Activated gamma-delta T cell (primary cell): ENCODE results near the gene ATP6V0A1.

Source experiments
- DNase-seq: peaks from one replicate; lab custom pipeline; 2025; lab: John Stamatoyannopoulos, UW

ATP6V0A1 gene

DNA sequence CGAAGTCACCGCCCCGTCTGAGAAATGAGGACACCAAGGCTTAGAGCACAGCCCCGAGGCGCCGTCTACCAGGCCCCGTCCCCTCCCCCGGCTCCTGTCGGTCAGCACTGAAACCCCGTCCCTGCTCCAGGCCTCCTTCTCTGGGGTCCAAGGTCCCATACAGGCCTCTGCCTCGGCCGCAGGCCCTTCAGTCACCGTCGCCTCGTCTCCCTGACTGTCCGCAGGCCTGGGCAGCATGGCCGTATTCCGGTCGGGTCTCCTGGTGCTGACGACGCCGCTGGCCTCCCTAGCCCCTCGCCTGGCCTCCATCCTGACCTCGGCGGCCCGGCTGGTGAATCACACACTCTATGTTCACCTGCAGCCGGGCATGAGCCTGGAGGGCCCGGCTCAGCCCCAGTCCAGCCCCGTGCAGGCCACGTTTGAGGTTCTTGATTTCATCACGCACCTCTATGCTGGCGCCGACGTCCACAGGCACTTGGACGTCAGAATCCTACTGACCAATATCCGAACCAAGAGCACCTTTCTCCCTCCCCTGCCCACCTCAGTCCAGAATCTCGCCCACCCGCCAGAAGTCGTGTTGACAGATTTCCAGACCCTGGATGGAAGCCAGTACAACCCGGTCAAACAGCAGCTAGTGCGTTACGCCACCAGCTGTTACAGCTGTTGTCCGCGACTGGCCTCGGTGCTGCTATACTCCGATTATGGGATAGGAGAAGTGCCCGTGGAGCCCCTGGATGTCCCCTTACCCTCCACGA is 103.9 kb downstream of the ATP6V0A1 start:
- DNase-seq, result no peak

- no peak for DNase-seq
Observed at GRCh38 chr17:42563143-42563509, 104.4 kb downstream of the ATP6V0A1 start.

- no peak for DNase-seq
Observed at GRCh38 chr17:42563543-42563942, 104.9 kb downstream of the ATP6V0A1 start.

- no peak for DNase-seq
Observed at GRCh38 chr17:42563950-42564349, 105.3 kb downstream of the ATP6V0A1 start.

GRCh38 chr17:42564815-42565522 is 106.3 kb downstream of the ATP6V0A1 start:
- DNase-seq, result no peak

GRCh38 chr17:42565523-42566214 is 107.0 kb downstream of the ATP6V0A1 start:
- no peak for DNase-seq

DNA sequence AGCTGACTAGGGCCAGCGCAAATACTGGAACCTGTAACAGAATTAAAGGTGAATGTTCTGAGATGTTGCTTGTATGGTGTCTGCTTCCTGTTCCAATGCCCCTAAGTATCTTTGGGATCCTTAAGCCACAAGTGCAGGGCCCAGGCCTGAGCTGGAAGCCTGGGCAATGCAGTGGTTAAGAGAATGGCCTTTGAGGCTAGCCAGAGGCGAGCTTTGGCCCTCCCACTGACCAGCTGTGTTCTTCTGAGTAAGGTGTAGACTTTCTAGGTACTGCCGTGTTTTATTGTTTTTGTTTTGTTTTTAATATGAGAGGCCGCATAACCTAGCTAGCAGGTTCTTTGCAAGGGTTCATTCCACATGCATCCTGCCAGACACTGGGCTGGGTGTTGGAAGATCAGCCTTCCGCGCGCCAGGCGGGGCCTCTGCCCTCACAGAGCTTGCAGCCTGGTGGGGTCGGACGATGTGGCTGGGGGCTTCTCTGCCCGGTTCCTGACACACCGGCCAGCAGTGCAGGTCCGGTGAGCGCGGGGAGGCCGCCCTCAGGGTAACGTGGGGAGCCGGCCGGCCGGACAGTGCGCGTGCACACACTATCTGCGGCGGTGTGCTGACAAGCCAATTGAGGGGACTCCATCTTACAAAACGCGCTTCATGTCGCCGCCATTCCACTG is 107.7 kb downstream of the ATP6V0A1 start:
- no peak for DNase-seq

- DNase-seq, result peak; percentile 90
Observed at GRCh38 chr17:42566883-42567573, 108.3 kb downstream of the ATP6V0A1 start, which contains the start of gene MLX. MLX (plus strand) TSS chr17:42567100; CDS start chr17:42567125, 25 bp downstream.

- no peak for DNase-seq
Observed at GRCh38 chr17:42568341-42569111, 109.8 kb downstream of the ATP6V0A1 start.

DNA sequence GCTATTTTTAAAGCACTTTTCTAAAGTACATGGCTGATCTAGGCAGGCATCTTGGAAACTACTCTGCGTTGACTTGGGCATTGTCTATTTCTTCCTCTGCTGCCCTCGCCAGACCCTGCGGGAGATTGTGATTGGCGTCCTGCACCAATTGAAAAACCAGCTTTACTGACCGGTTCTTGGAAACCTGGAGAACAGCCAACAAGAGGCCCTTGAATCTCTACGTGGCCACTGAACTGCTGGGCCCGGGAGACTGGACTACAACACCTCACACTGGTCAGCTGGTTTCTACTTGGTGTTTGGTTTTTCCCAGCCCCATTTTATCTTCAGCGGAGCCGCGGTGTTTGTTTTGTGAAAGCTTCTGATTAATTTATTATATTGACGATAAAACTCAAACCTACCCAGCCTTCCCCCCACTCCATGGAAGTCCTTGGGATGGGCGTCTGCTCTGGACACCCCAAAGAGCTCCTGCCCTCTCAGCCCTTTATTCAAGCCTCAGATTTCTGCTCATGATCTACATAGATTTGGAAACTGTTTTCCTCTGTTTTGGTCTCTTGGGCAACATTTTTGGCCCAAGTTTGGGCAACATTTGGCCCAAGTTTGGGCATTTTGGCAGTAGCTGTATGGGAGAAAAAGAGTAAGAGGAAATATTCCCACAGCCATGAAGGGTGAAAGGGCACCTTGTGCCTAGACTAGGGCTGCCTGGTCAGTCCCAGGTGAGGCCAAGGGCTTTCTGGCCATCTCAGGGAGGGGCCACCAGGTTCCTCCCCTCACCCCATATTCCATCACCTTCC is 113.0 kb downstream of the ATP6V0A1 start:
- DNase-seq, result no peak
